ENCODE data around the gene FBN1. TPM values are rescaled to one million over a fixed set of nuclear protein-coding genes. Genes with fewer than 3 reads are reported as not detected.

FBN1 gene
- total RNA-seq, 1 donor from 2014 or later, result 1,693 TPM

DNA sequence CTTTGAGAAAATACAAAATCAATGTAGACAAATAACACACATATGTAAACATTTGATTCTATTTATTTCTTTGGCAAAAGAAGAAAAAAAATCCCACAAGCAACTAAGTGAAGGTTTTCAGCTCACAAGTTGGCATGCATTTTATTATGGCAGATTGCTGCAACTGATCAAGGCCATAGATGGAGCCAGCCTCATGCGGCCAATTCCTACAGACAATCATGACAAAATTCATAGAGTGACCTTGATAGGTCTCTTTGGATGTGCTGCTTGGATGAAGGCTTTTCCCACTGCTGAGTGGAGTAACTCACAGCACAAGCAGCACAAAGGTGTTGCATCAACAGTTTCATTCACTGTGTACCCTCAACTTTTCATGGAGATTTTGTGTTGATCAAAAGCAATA, 22.1 kb downstream of the FBN1 start:
- DNase-seq (ENCODE audit: low spot score), result no peak

GRCh38 chr15:48622237-48622636, 23.3 kb downstream of the FBN1 start:
- no peak for DNase-seq (ENCODE audit: low spot score)

DNA sequence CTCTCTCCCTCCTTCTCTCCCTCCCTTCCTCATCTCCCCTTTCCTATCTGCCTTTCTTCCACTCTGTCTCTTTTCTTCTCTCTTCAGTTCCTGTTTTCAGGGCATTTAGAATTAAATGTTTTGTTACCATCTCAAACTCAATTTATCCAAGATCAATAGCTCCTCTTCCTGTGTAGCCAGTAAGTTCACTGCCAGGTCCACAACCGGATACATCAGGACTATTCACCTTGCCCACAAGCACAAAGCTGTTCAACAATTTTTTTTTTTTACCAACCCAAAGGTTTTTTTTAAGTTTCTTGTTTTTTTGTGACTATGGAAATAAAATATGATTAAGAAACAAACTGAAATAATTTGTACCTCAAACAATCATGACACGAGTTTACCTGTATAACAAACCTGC, 26.1 kb downstream of the FBN1 start:
- no peak for DNase-seq (ENCODE audit: low spot score)

DNA sequence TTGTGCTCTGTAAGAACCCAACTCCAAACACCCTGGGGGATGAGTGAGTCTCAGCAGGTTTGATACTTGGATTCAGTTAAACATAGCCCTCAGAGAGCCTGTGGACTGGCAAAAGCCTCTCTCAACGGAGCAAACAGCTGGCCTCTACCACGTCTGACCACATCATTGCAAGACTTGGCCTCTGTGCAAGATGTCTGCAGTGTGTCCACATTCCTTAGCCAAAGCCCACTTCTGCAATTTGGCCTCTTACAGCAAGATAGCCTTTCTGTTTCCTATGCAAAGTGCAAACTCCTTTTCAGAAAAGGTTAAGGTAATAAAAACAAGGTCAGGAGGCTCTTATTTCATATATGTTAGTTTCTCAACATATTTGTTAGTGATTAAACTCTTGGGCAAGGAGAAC, 27.9 kb downstream of the FBN1 start:
- DNase-seq (ENCODE audit: low spot score), result peak; percentile 66

GRCh38 chr15:48616216-48616615, 29.3 kb downstream of the FBN1 start:
- DNase-seq (ENCODE audit: low spot score), result no peak

DNA sequence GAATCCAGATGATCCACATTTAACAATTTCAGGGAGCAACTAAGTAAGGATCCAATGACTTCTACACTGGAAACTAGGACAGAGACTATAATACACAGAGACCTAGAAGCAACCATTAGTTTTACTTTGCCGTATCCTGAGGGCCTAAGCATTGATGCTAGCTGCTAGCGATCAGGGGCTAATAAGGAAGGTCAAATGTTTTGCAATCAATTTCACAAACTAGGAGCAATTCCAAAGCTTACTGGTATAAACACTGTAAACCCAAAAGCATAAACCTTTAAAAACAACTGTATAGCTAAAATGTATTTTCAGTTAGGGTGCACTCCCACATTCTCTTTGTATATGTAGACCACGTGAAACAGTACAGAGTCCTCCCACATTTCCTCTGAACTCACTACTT, 31.5 kb downstream of the FBN1 start:
- DNase-seq (ENCODE audit: low spot score), result no peak

DNA sequence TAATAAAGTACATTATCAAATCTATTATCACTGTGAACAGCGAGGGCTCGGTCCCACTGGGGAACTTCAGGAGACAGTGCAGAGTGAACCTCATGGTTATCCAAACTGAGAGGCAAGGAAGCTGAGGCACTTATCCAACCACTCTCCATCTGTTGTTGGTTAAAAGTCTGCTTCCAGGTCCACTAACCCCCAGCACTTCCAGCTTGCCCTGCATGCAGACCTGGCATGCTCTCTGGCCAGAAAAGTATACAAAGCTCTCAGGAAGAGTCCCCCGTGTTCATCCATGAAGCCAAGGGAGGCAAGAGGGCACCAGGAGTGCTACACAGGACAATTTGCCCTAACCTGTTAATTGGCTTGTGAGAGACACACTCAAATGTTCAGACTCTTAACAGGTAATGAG, 36.0 kb downstream of the FBN1 start:
- no peak for DNase-seq (ENCODE audit: low spot score)

- DNase-seq (ENCODE audit: low spot score), result no peak
Observed at GRCh38 chr15:48607846-48608245, 37.7 kb downstream of the FBN1 start.

GRCh38 chr15:48604567-48604966, 40.9 kb downstream of the FBN1 start:
- no peak for DNase-seq (ENCODE audit: low spot score)

- no peak for DNase-seq (ENCODE audit: low spot score)
Observed at GRCh38 chr15:48603922-48604321, 41.6 kb downstream of the FBN1 start.

GRCh38 chr15:48603123-48603500, 42.4 kb downstream of the FBN1 start:
- no peak for DNase-seq (ENCODE audit: low spot score)

GRCh38 chr15:48602358-48603122, 43.0 kb downstream of the FBN1 start:
- peak; percentile 68 for DNase-seq (ENCODE audit: low spot score)

DNA sequence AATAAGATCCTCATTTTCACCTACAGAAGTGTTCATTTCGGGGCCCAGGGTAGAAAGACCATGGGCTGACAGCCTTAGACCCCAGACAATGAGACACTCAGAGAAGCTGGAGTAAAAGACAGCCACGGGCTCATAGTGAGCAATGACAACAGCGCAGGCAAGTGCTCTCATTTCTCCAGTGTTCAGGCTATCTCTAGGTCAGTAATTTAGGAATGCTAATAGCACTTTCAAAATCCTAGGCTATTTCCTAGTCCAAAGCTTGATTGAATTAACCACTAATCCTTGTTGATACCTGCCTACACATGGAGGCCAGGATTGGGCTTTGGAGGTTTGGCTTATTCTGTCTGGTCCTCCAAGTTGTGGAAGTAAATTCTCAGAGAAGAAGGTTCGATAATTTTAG, 44.4 kb downstream of the FBN1 start:
- DNase-seq (ENCODE audit: low spot score), result no peak

GRCh38 chr15:48596841-48597240, 48.7 kb downstream of the FBN1 start:
- no peak for DNase-seq (ENCODE audit: low spot score)

DNA sequence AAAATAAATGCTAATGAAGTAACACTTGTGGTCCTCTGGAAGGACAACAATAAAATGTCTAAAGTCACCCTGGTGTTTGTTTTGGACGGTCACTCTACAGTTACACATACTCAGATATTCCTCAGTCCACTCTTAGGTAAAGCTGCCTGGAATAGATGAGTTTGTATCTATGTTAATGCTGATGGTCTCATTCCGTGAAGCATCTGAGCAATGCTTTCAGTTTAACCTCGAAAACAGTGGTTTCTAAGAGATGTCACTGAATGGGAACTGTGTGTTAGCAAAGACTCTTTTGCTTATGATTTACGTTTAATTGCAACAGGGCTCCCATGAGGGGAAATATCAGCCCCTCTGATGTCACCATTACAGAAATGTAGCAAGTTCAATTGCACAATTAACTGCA, 49.1 kb downstream of the FBN1 start:
- no peak for DNase-seq (ENCODE audit: low spot score)

DNA sequence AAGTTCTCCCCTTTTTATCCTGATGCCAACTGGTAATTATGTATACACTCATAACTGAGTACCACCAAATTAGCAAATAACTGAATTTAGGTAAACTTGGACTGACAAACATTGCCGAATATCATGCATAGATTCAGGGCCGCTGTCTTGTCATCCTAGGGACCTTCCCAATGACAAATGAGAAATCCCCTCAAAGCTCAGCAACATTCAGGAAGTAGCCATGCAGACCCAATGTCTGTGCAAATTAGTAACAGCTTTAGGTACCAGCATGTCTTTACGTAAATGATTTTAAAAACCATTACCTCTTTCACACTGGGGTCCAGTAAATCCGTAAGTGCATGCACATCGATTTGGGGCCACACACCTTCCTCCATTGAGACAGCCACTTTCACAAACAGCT, 49.5 kb downstream of the FBN1 start:
- no peak for DNase-seq (ENCODE audit: low spot score)

DNA sequence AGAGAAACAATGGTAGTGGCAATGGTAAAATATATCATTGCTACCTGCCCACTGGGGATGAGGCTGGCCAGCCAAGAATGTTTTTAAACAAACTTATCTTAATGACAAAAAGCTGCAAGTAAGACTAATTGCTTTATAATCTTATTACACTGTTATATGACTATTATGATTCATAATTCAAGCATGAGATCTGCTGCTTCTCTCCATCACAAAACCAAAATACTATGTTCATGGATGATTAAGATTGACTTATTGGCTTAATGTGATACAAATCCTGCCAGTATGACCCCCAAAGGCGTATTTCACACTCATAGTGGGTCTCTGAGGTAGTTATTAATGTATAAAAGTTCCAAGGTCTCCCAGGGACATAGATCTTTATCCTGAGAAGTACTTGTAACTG, 52.6 kb downstream of the FBN1 start:
- no peak for DNase-seq (ENCODE audit: low spot score)

GRCh38 chr15:48592221-48592731, 53.2 kb downstream of the FBN1 start:
- DNase-seq (ENCODE audit: low spot score), result no peak

GRCh38 chr15:48590723-48591122, 54.8 kb downstream of the FBN1 start:
- DNase-seq (ENCODE audit: low spot score), result no peak

- DNase-seq (ENCODE audit: low spot score), result no peak
Observed at GRCh38 chr15:48584812-48585563, 60.5 kb downstream of the FBN1 start.

GRCh38 chr15:48584090-48584811, 61.3 kb downstream of the FBN1 start:
- no peak for DNase-seq (ENCODE audit: low spot score)

- DNase-seq (ENCODE audit: low spot score), result no peak
Observed at GRCh38 chr15:48582452-48583247, 62.9 kb downstream of the FBN1 start.
